Immature natural killer cell (primary cell): Measurements from ENCODE around the gene CEP57L1. TPM values are rescaled to one million over a fixed set of nuclear protein-coding genes. Genes with fewer than 3 reads are reported as not detected.
A peak's percentile ranks its signal among the peaks of the same experiment; 100 is the strongest.

ENCODE experiments used
- DNase-seq, 3 donors: peaks; one replicate each; pipeline ENCODE4 v3.0.0; 2022; ENCODE audit warnings: mixed read lengths in 1 of 3
- H3K27ac Mint-ChIP-seq, 6 donors: one replicate each; pipeline ENCODE4 v1.8.0; 2020; ENCODE audit warnings: mixed read lengths in 6 of 6, mild to moderate bottlenecking in 5 of 6, inconsistent platforms in 4 of 6, moderate library complexity in 3 of 6
- H3K27me3 Mint-ChIP-seq, 3 donors: one replicate each; pipeline ENCODE4 v1.8.0; 2020 to 2021; ENCODE audit warnings: low read depth in 3 of 3, mild to moderate bottlenecking in 3 of 3, mixed read lengths in 3 of 3, moderate library complexity in 3 of 3, inconsistent platforms in 1 of 3
- H3K36me3 Mint-ChIP-seq, 3 donors: one replicate each; pipeline ENCODE4 v1.8.0; 2020; ENCODE audit warnings: mixed read lengths in 3 of 3, inconsistent platforms in 2 of 3, mild to moderate bottlenecking in 2 of 3
- H3K4me1 Mint-ChIP-seq, 2 donors: one replicate each; pipeline ENCODE4 v1.8.0; 2020; ENCODE audit warnings: inconsistent platforms in 2 of 2, mild to moderate bottlenecking in 2 of 2, mixed read lengths in 2 of 2, moderate library complexity in 1 of 2
- H3K4me3 Mint-ChIP-seq, 5 donors: one replicate each; pipeline ENCODE4 v1.8.0; 2020; ENCODE audit warnings: mild to moderate bottlenecking in 5 of 5, mixed read lengths in 5 of 5, inconsistent platforms in 3 of 5, moderate library complexity in 3 of 5
- H3K9me3 Mint-ChIP-seq, 6 donors: one replicate each; pipeline ENCODE4 v1.8.0; 2020; ENCODE audit warnings: mild to moderate bottlenecking in 6 of 6, mixed read lengths in 6 of 6, inconsistent platforms in 4 of 6, moderate library complexity in 3 of 6
- polyA plus RNA-seq, 3 donors: library from polyadenylated mRNA; unstranded; fragments of 300-500 nt; fragmentation: Illumina TruSeq; gene quantifications; one replicate each; pipeline ENCODE4 v1.2.3, GENCODE V29; 2021

CEP57L1 gene
- polyA plus RNA-seq, 3 donors from 2014 or later, result 2.9 to 7.5 (median 6.9) TPM

DNA sequence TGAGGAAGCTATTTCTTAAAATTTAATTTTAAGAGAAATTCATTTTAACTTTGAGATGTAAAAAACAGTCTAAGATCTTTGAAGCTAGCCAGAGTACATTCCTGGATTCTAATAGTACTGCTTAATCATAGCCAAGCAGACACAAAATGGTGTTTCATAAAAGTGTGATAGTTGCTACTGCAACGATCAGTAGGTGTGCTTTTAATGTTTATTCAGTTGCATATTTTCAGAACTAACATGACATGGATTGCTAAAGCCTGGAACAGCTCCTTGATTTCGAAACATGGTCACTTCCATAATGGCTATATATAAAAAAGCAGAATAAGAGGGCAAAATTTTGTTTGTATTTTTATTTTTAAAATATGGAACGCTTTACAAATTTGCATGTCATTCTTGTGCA is 36.2 kb upstream of the CEP57L1 start:
- Mint-ChIP-seq H3K4me3 (peak overlapping the region; percentile 69 to 80 (median 74)), H3K9me3 (no peaks in the 10 kb centered on the region), H3K4me1 (peaks cover 46 to 57% of the 10 kb centered on the region in 2 donors), H3K27me3 (no peaks in the 10 kb centered on the region), H3K36me3 (peaks cover 0 to 4% (median 3%) of the 10 kb centered on the region in 3 donors), H3K27ac (peak overlapping the region; percentile 94 to 97 (median 97))
- DNase-seq, result no peak

DNA sequence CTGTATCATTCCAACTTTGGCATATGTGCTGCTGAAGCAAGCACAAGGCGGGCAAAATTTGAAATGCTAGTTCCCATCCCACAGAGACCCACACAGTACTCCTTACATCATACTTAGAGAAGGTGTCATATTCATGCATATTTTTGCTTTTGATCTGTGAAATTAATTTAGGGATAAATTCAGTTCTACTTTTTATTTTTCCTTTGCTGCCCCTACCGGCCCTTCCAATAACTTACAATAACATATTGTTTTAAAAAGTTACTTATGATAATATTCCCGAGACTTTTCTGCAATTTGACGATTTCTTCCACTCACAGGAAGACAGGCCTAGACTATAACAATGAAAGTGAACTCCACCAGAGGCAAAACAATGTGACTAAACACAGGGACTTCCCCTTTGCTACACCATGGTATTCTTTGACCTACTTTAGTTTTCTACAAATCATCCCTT is 35.7 kb upstream of the CEP57L1 start:
- Mint-ChIP-seq H3K4me3 (peak overlapping the region; percentile 69 to 80 (median 74)), H3K4me1 (peaks cover 46 to 57% of the 10 kb centered on the region in 2 donors), H3K27ac (peak overlapping the region; percentile 94 to 97 (median 97)), H3K9me3 (no peaks in the 10 kb centered on the region), H3K36me3 (peaks cover 0 to 4% (median 3%) of the 10 kb centered on the region in 3 donors), H3K27me3 (no peaks in the 10 kb centered on the region)
- DNase-seq, result peak; percentile 51 to 61 (median 55)

DNA sequence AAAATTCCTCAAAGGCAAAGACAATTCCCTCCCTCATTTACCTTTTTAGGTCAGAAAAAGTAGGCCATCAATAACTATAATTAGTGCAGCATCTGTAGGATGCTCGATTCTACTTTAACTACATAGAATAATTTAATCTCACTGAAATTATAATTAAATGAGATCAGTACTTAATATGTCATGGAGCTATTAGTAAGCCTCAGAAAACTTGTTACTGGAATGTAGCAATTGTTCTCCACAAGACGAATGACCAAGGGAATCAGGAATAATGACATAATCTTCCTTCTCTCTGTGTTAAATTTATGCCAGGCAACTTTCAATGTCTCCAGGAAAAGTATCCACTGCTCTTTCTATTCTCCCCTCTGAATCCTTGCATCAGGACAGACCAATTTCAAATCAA is 34.7 kb upstream of the CEP57L1 start:
- H3K27me3 Mint-ChIP-seq, result no peaks in the 10 kb centered on the region
- no peaks in the 10 kb centered on the region for H3K9me3 Mint-ChIP-seq
- DNase-seq, result no peak
- peak overlapping the region in 2 of 5 donors; percentile 23 to 43 for H3K4me3 Mint-ChIP-seq
- peaks cover 46 to 57% of the 10 kb centered on the region in 2 donors for H3K4me1 Mint-ChIP-seq
- H3K27ac Mint-ChIP-seq, result peak overlapping the region; percentile 57 to 97 (median 88)
- peaks cover 0 to 4% (median 3%) of the 10 kb centered on the region in 3 donors for H3K36me3 Mint-ChIP-seq

DNA sequence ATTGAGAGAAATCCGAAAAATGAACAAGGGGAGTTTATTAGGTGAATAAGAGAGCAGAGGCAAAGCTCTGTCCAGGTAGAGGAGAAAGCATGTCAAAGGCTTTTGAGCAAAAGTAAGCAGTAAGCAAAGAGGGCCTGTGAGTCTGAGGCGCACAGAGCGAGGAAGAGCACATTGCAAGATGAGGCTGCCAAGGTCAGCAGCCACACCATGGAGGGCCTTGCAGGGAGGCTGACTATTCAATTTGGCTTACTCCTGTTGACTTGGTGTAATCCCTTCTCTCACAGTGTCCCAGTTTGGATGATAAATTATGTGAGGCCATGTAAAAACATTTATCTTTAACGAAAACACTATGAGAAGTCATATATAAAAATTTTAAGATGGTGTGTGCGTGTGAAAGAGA is 33.1 kb upstream of the CEP57L1 start:
- Mint-ChIP-seq H3K36me3 (peaks cover 0 to 4% (median 0%) of the 10 kb centered on the region in 3 donors), H3K4me1 (peaks cover 45 to 50% of the 10 kb centered on the region in 2 donors), H3K27ac (peak overlapping the region in 5 of 6 donors; percentile 31 to 58 (median 33)), H3K27me3 (no peaks in the 10 kb centered on the region), H3K4me3 (no peak overlapping the region), H3K9me3 (no peaks in the 10 kb centered on the region)
- DNase-seq, result no peak

DNA sequence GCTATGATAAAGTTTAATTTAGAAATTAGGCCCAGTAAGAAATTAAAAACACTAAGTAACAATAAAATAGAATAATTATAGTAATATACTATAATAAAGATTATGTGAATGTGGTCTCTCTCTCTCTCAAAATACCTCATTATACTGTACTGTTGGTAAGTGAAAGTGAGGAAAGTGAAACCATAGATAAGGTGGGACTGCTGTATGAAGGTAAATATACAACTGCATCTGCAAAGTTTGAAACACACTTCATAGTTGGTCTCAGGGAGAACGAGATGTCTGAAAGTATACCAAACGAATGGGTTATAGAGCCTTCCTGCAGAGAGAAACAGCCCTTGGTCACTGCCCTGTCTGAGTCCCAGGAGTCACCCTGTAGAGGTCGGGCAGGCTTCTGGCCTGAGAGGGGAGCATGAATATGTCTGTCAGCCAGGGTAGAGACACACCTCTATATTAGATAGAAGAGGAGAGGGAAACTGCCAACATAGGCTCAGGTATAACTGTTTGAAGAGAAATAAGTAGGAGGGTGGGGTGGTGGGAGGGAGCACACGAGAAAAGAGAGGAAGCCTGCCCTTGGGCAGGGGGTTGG is 32.4 kb upstream of the CEP57L1 start:
- Mint-ChIP-seq H3K27ac (peak overlapping the region in 3 of 6 donors; percentile 1 to 58 (median 32)), H3K27me3 (no peaks in the 10 kb centered on the region), H3K36me3 (peaks cover 0 to 4% (median 0%) of the 10 kb centered on the region in 3 donors), H3K4me1 (peaks cover 42 to 50% of the 10 kb centered on the region in 2 donors), H3K4me3 (peak overlapping the region in 1 of 5 donors; percentile 5), H3K9me3 (no peaks in the 10 kb centered on the region)
- no peak for DNase-seq

DNA sequence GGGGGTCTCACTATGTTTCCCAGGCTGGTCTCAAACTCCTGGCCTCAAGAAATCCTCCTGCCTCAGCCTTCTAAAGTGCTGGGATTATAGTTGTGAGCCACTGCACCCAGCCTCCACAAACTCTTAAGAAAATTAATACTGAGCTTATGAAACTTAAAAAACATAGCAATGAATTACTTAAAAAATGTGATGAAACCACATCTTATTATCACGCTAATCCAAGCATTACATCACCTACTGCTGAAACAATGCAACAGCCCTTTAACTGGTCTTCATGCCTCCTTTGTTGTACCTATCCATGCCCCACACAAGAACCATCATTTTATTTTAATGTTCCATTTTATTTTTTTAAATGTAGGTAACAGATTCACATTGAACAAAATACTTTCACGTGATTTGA is 25.6 kb upstream of the CEP57L1 start:
- Mint-ChIP-seq H3K36me3 (no peaks in the 10 kb centered on the region), H3K4me1 (peaks cover 44 to 54% of the 10 kb centered on the region in 2 donors), H3K27ac (peak overlapping the region; percentile 31 to 79 (median 60)), H3K9me3 (peaks cover 0 to 2% (median 0%) of the 10 kb centered on the region in 6 donors), H3K4me3 (peak overlapping the region in 1 of 5 donors; percentile 18), H3K27me3 (peaks cover 0 to 2% (median 0%) of the 10 kb centered on the region in 3 donors)
- DNase-seq, result no peak

DNA sequence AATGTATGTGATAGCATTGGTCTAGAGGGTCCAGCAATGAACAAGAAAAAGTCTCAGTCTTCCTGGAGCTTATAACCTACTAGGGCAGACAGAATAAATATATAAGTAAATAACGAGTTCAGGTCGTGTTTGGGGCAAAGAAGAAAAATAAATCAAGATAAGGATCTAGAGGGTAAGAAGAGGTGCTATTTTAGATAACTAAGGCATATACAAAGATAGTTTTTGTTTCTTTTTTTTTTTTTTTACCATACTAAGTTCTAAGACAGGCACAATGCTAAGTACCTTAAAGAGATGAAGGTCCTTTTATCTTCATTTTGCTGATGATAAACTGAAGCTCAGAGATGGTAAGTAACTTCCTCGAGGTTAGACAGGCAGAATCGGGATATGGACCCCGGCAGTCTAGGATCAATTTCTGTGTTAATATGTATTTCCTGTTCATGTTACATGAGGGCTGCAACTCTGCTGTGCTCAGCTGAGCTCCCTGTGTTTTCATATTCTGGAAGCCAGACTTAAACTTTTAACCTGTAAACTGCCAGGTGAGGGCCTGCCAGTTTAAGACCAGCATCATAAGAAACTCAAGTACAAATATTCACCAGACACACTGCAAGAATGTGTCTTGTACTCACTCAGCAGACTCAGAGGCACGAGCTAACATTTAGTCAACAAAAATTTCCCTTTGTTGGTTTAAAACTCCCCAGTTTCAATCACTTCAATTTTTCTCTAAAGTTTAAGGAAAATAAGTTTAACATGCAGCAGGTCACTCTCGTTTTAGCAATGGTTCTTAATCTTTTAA is 24.0 kb upstream of the CEP57L1 start:
- peaks cover 0 to 2% (median 0%) of the 10 kb centered on the region in 6 donors for H3K9me3 Mint-ChIP-seq
- peaks cover 0 to 2% (median 0%) of the 10 kb centered on the region in 3 donors for H3K27me3 Mint-ChIP-seq
- H3K4me1 Mint-ChIP-seq, result peaks cover 45 to 59% of the 10 kb centered on the region in 2 donors
- H3K36me3 Mint-ChIP-seq, result no peaks in the 10 kb centered on the region
- peak overlapping the region; percentile 37 to 87 (median 69) for H3K4me3 Mint-ChIP-seq
- DNase-seq, result peak in 1 of 3 donors; percentile 5
- peak overlapping the region; percentile 72 to 89 (median 79) for H3K27ac Mint-ChIP-seq

DNA sequence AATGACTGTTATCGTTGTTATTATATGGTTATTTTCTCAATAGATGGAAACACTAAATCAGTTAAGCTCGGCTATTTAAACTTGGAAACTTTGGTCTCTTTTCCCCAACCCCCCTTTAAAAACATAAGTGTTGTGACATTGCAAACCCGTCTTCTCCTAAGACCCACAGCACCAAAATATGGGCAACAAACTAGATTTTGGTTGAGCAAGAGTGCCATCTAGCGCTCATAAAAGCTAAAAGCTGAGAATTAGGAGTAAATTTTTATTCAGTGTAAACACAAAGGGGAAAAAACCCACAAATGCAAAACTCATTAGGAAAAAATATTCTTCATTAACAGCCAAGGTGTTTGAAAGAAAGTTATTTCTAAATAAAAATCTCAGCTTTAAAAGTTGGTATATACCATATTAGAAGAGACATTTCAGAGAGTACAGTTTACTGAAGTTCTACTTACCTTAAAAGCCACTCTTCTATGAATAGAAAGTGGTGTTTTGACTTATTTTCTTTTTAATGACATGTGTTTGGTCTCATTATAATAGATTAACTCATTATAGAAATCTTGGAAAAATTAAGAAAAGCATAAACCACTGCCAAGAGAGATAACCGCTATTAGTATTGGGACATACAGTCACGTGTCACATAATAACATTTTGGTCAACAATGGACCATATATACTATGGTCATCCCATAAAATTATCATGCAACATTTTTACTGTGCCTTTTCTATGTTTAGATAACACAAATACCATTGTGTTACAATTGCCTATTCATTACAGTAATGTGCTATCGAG is 21.8 kb upstream of the CEP57L1 start:
- H3K27ac Mint-ChIP-seq, result peak overlapping the region in 4 of 6 donors; percentile 10 to 58 (median 26)
- H3K4me1 Mint-ChIP-seq, result peaks cover 44 to 60% of the 10 kb centered on the region in 2 donors
- DNase-seq, result peak; percentile 67 to 75 (median 68)
- H3K27me3 Mint-ChIP-seq, result peaks cover 0 to 2% (median 0%) of the 10 kb centered on the region in 3 donors
- H3K9me3 Mint-ChIP-seq, result no peaks in the 10 kb centered on the region
- H3K4me3 Mint-ChIP-seq, result peak overlapping the region; percentile 39 to 67 (median 63)
- no peaks in the 10 kb centered on the region for H3K36me3 Mint-ChIP-seq

DNA sequence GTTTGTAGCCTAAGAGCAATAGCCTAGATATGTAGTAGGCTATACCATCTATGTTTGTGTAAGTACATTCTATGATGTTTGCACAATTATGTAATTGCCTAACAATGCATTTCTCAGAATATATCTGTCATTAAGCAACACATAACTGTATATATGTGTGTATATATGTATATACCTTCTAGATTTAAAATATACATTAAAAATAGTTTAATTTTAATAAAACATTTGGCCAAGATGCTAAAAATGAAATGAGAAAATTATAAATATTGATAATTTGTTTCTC is 21.2 kb upstream of the CEP57L1 start:
- Mint-ChIP-seq H3K4me3 (no peak overlapping the region), H3K27ac (no peak overlapping the region), H3K4me1 (peaks cover 42 to 56% of the 10 kb centered on the region in 2 donors), H3K27me3 (peaks cover 0 to 2% (median 0%) of the 10 kb centered on the region in 3 donors), H3K36me3 (no peaks in the 10 kb centered on the region), H3K9me3 (no peaks in the 10 kb centered on the region)
- DNase-seq, result no peak

DNA sequence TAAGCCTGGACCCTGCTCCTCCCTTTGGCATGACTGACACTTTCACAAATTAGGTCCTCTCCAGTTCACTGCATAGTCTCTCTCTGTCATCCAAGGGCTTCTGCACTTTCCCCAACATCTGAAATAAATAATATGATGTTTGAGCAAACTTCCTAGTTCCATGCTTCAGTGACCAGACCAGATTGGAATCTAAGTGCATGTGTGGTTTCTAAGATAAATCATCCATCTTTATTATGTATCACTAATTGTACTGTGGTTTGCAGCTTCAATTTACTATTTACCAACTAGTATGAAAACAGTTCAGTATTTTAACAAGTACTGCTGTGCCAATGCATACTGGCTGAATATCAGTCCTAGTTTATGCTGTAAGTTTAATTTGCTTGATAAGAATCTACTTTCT is 19.4 kb upstream of the CEP57L1 start:
- DNase-seq, result no peak
- no peaks in the 10 kb centered on the region for H3K27me3 Mint-ChIP-seq
- no peaks in the 10 kb centered on the region for H3K36me3 Mint-ChIP-seq
- H3K4me3 Mint-ChIP-seq, result no peak overlapping the region
- H3K9me3 Mint-ChIP-seq, result no peaks in the 10 kb centered on the region
- peaks cover 26 to 39% of the 10 kb centered on the region in 2 donors for H3K4me1 Mint-ChIP-seq
- no peak overlapping the region for H3K27ac Mint-ChIP-seq

DNA sequence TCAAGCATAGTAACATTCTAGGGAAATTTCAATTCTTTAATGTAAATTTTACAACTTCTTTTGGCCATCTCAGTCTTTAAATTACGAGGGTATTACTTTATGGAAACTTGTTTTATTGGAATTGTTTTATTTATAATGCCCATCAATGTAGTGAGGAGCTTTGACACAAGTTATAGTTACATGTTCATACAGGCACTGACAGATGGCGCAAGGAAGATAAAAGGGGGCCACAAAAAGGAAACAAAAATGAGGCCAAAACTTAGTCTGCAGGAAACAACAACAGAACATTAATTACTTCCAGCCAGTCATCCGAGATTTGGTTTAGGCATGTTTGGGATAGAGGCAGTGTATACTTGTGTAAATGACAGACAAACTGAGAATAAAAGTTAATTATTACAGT is 18.9 kb upstream of the CEP57L1 start:
- Mint-ChIP-seq H3K4me1 (peaks cover 21 to 34% of the 10 kb centered on the region in 2 donors), H3K4me3 (no peak overlapping the region), H3K36me3 (no peaks in the 10 kb centered on the region), H3K27me3 (no peaks in the 10 kb centered on the region), H3K9me3 (no peaks in the 10 kb centered on the region), H3K27ac (no peak overlapping the region)
- DNase-seq, result no peak

DNA sequence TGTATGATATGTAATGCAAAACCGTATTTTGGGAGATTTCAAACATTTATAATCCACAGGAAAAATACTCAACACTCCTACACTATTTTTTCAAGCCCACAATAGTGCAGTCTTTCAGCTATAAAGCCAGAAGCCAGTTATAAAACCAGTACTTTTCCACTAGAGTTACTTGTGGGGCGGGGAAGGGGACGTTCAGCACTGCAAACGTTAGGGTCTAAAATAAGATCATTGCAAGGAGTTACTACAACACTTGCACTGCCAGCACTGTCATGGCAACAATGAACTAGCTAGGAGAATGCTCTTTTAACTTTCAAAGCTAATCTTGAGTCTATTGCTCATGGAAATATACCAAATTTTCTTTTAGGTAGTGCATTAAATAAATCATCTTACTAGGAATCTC is 15.3 kb upstream of the CEP57L1 start:
- no peaks in the 10 kb centered on the region for H3K27me3 Mint-ChIP-seq
- peaks cover 3 to 16% of the 10 kb centered on the region in 2 donors for H3K4me1 Mint-ChIP-seq
- no peaks in the 10 kb centered on the region for H3K9me3 Mint-ChIP-seq
- no peak overlapping the region for H3K27ac Mint-ChIP-seq
- H3K36me3 Mint-ChIP-seq, result peaks cover 0 to 4% (median 0%) of the 10 kb centered on the region in 3 donors
- H3K4me3 Mint-ChIP-seq, result no peak overlapping the region
- no peak for DNase-seq

DNA sequence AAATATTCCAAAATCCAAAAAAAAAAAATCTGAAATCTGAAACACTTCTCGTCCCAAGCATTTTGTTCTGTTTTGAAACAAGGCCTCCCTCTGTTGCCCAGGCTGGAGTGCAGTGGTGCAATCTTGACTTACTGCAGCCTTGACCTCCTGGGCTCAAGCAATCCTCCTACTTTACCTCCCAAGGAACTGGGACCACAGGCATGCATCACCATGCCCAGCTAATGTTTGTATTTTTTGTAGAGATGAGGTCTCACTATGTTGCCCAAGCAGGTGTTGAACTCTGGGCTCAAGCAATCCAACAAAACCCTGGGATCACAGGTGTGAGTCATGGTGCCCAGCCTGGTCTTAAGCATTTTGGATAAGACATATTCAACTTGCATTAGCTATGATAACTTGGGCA is 14.3 kb upstream of the CEP57L1 start:
- no peak for DNase-seq
- Mint-ChIP-seq H3K4me3 (no peak overlapping the region), H3K9me3 (no peaks in the 10 kb centered on the region), H3K4me1 (peaks cover 3 to 14% of the 10 kb centered on the region in 2 donors), H3K27ac (no peak overlapping the region), H3K36me3 (peaks cover 0 to 8% (median 5%) of the 10 kb centered on the region in 3 donors), H3K27me3 (no peaks in the 10 kb centered on the region)
